ENCODE data around the gene C4A. TPM values are rescaled to one million over a fixed set of nuclear protein-coding genes. Genes with fewer than 3 reads are reported as not detected.

C4A gene
- total and polyA plus RNA-seq, 2 of the 4 experiments (the other 2 are of a cell fraction) = 0.90 to 3.8 TPM

DNA sequence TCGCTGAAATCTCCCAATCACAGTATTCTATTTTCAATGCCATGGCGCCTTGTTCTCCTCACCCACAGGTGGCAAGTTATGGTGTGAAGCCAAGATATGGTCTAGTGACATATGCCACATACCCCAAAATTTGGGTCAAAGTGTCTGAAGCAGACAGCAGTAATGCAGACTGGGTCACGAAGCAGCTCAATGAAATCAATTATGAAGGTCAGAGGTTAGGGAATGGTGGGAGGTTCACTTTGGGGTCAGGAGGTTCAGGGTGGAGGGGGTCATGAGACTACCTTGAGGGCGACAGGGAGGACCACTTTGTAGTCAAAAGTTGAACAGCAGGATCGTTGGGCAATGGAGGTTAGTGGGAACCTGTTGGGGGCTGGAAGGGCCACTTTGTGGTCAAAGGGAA lies 33.6 kb upstream of the C4A start:
- in situ Hi-C loops (cut with MboI; ENCODE audit: low sequenced_read_pairs) = loop anchor here (5.0 to 10.0 kb wide), 2 partner anchors 36 to 264 kb away; partner anchors contain the start of gene LY6G5C
- peaks cover 22% of the 10 kb centered on the region for H3K4me1 ChIP-seq (ENCODE audit: control insufficient read depth, insufficient read depth, low read length)
- CTCF ChIA-PET = no interaction called here
- H3K18ac ChIP-seq (ENCODE audit: low read depth, low read length) = no peak overlapping the region
- dilution Hi-C loops (cut with HindIII; ENCODE audit: low sequenced_read_pairs, unreplicated experiment) = no loop called here
- H3K14ac ChIP-seq (replicated peaks; ENCODE audit: low read depth, low read length) = no peak overlapping the region
- no CpG with 5 or more reads among the region's 5 CpGs for WGBS, 2 experiments (ENCODE audit: extremely low coverage in 2 of 2, insufficient read length in 1 of 2)
- no peak overlapping the region for H3K4me3 ChIP-seq (ENCODE audit: insufficient read depth, low read depth, low read length)
- no peak overlapping the region for H2BK20ac ChIP-seq (ENCODE audit: low read depth, low read length)
- no peaks in the 10 kb centered on the region for H3K9me3 ChIP-seq (ENCODE audit: control insufficient read depth, insufficient read depth, low read length)
- POLR2A ChIA-PET (ENCODE audit: unreplicated experiment) = no interaction called here
- no peak overlapping the region for H3K23ac ChIP-seq (ENCODE audit: low read depth, low read length)
- TF ChIP-seq POLR2A (IDR thresholded peaks at IDR 0.05; ENCODE audit: low read depth, low read length) = no peak
- TF ChIP-seq CEBPB (IDR thresholded peaks at IDR 0.05; ENCODE audit: low read depth, low read length) = no peak
- TF ChIP-seq NFE2L2 (IDR thresholded peaks at IDR 0.05; ENCODE audit: low read depth, low read length) = no peak
- TF ChIP-seq, protein P1, sequence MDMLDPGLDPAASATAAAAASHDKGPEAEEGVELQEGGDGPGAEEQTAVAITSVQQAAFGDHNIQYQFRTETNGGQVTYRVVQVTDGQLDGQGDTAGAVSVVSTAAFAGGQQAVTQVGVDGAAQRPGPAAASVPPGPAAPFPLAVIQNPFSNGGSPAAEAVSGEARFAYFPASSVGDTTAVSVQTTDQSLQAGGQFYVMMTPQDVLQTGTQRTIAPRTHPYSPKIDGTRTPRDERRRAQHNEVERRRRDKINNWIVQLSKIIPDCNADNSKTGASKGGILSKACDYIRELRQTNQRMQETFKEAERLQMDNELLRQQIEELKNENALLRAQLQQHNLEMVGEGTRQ (IDR thresholded peaks at IDR 0.05; ENCODE audit: low read depth, low read length) = no peak
- TF ChIP-seq SMC3 (IDR thresholded peaks at IDR 0.05; ENCODE audit: low read depth, low read length) = no peak
- no peak for TF ChIP-seq MAZ (IDR thresholded peaks at IDR 0.05; ENCODE audit: borderline replicate concordance, low read depth, low read length)
- no peak for TF ChIP-seq ELK1 (IDR thresholded peaks at IDR 0.05; ENCODE audit: borderline replicate concordance, low read depth, low read length)
- TF ChIP-seq FOS (IDR thresholded peaks at IDR 0.05; ENCODE audit: low read depth, low read length) = no peak
- no peak for TF ChIP-seq RFX5 (IDR thresholded peaks at IDR 0.05; ENCODE audit: low read depth, low read length)
- no peak for TF ChIP-seq CHD1 (IDR thresholded peaks at IDR 0.05; ENCODE audit: low read depth, low read length)
- TF ChIP-seq MXI1 (IDR thresholded peaks at IDR 0.05; ENCODE audit: borderline replicate concordance, low read depth, low read length) = no peak
- TF ChIP-seq MAFK (IDR thresholded peaks at IDR 0.05; ENCODE audit: low read depth, low read length) = no peak
- TF ChIP-seq RAD21 (IDR thresholded peaks at IDR 0.05; ENCODE audit: low read length) = no peak
- TF ChIP-seq RCOR1 (IDR thresholded peaks at IDR 0.05; ENCODE audit: insufficient replicate concordance, low read length) = no peak
- TF ChIP-seq, protein P2, sequence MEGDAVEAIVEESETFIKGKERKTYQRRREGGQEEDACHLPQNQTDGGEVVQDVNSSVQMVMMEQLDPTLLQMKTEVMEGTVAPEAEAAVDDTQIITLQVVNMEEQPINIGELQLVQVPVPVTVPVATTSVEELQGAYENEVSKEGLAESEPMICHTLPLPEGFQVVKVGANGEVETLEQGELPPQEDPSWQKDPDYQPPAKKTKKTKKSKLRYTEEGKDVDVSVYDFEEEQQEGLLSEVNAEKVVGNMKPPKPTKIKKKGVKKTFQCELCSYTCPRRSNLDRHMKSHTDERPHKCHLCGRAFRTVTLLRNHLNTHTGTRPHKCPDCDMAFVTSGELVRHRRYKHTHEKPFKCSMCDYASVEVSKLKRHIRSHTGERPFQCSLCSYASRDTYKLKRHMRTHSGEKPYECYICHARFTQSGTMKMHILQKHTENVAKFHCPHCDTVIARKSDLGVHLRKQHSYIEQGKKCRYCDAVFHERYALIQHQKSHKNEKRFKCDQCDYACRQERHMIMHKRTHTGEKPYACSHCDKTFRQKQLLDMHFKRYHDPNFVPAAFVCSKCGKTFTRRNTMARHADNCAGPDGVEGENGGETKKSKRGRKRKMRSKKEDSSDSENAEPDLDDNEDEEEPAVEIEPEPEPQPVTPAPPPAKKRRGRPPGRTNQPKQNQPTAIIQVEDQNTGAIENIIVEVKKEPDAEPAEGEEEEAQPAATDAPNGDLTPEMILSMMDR (conservative IDR thresholded peaks at IDR 0.05; ENCODE audit: low read depth, low read length) = no peak
- TF ChIP-seq BHLHE40 (IDR thresholded peaks at IDR 0.05; ENCODE audit: low read depth, low read length) = no peak
- H4K5ac ChIP-seq (ENCODE audit: low read depth, low read length) = no peak overlapping the region
- no peak overlapping the region for H2BK15ac ChIP-seq (ENCODE audit: low read depth, low read length)
- no peak overlapping the region for H4K8ac ChIP-seq (ENCODE audit: low read depth in 2 of 2, low read length in 2 of 2)
- no peak overlapping the region for H3K4me2 ChIP-seq (ENCODE audit: low read depth, low read length)
- H3K9ac ChIP-seq (ENCODE audit: low read depth, low read length) = no peak overlapping the region
- intact Hi-C loops (cut with micrococcal nuclease) = no loop called here
- ATAC-seq (ENCODE audit: low read depth) = no peak
- peaks cover 20% of the 10 kb centered on the region for H3K36me3 ChIP-seq (ENCODE audit: control insufficient read depth, insufficient read depth, low read length)
- BruUV-seq (replicated peaks) = no TSS peak
- H3K79me1 ChIP-seq (ENCODE audit: low read depth in 1 of 2, low read length in 2 of 2) = no peaks in the 10 kb centered on the region
- H2AFZ ChIP-seq (replicated peaks; ENCODE audit: low read length, poor library complexity) = no peak overlapping the region
- 0 out of 2 replicates have a peak, but pooled peaks cover 5% of the 10 kb centered on the region for H4K20me1 ChIP-seq (ENCODE audit: insufficient read depth, low read length)
- no peaks in the 10 kb centered on the region for H3K27me3 ChIP-seq (ENCODE audit: control insufficient read depth, insufficient read depth, low read length)
- no peak overlapping the region for H2BK120ac ChIP-seq (ENCODE audit: low read depth, low read length)
- no peak overlapping the region for H2AK9ac ChIP-seq (replicated peaks; ENCODE audit: low read depth, low read length, poor library complexity)
- H2AK5ac ChIP-seq (ENCODE audit: low read depth, low read length) = peak overlapping the region; percentile 66
- peaks cover 12% of the 10 kb centered on the region for H3K9me1 ChIP-seq (ENCODE audit: insufficient read depth, low read length)
- no peak overlapping the region for H4K91ac ChIP-seq (ENCODE audit: insufficient read depth, low read depth, low read length)
- no peak overlapping the region for H3K56ac ChIP-seq (ENCODE audit: extremely low read depth, insufficient read depth, low read length)
- DNase-seq = no peak
- H2BK5ac ChIP-seq (ENCODE audit: low read depth, low read length, poor library complexity, severe bottlenecking) = no peak overlapping the region
- H3K27ac ChIP-seq (ENCODE audit: insufficient read depth, low read length) = no peak overlapping the region
- no peak overlapping the region for H3K4ac ChIP-seq (ENCODE audit: low read depth, low read length)
